ENCODE results near the gene AKT1S1. TPM values are rescaled to one million over a fixed set of nuclear protein-coding genes. Genes with fewer than 3 reads are reported as not detected.

Gene AKT1S1
- total RNA-seq, 4 donors from 2014 or later = 14.4 to 24.6 (median 19.7) TPM

GRCh38 chr19:49911381-49912145 lies 34.4 kb upstream of the AKT1S1 start:
- Histone ChIP-seq H3K36me3 (peaks cover 0 to 77% of the 10 kb centered on the region in 2 donors), H3K27ac (peak overlapping the region in 1 of 4 donors; percentile 22), H3K9me3 (no peaks in the 10 kb centered on the region), H3K4me1 (peaks cover 0 to 34% (median 8%) of the 10 kb centered on the region in 3 donors), H3K4me3 (no peak overlapping the region), H3K27me3 (no peaks in the 10 kb centered on the region)
- ATAC-seq = peak; percentile 40
- TF ChIP-seq EP300 (IDR thresholded peaks at IDR 0.05) = no peak
- no peak for TF ChIP-seq POLR2A (IDR thresholded peaks at IDR 0.05)
- WGBS, 2 donors (ENCODE audit: low coverage in 1 of 2) = 0 to 59% methylated on average over 1 to 7 of the region's 9 CpGs

- Histone ChIP-seq H3K27ac (no peak overlapping the region), H3K4me1 (peaks cover 0 to 34% (median 8%) of the 10 kb centered on the region in 3 donors), H3K9me3 (no peaks in the 10 kb centered on the region), H3K27me3 (no peaks in the 10 kb centered on the region), H3K36me3 (peaks cover 0 to 74% of the 10 kb centered on the region in 2 donors), H3K4me3 (no peak overlapping the region)
- 92% methylated on average over 2 of the region's 5 CpGs; no CpG with 5 or more reads in 1 of the 2 donors for WGBS, 2 donors (ENCODE audit: low coverage in 1 of 2)
- ATAC-seq = no peak
- no peak for TF ChIP-seq POLR2A (IDR thresholded peaks at IDR 0.05)
- TF ChIP-seq CTCF (IDR thresholded peaks at IDR 0.05) = no peak
- no peak for TF ChIP-seq EP300 (IDR thresholded peaks at IDR 0.05)
- no peak for TF ChIP-seq POLR2AphosphoS5 (IDR thresholded peaks at IDR 0.05)
Observed at GRCh38 chr19:49910179-49910578, 33.0 kb upstream of the AKT1S1 start.

- Histone ChIP-seq H3K4me3 (no peak overlapping the region), H3K4me1 (peaks cover 0 to 34% (median 8%) of the 10 kb centered on the region in 3 donors), H3K27me3 (no peaks in the 10 kb centered on the region), H3K9me3 (no peaks in the 10 kb centered on the region), H3K36me3 (peaks cover 0 to 62% of the 10 kb centered on the region in 2 donors), H3K27ac (no peak overlapping the region)
- TF ChIP-seq POLR2A (IDR thresholded peaks at IDR 0.05) (no peak), POLR2AphosphoS5 (IDR thresholded peaks at IDR 0.05) (no peak), CTCF (IDR thresholded peaks at IDR 0.05) (no peak), EP300 (IDR thresholded peaks at IDR 0.05) (no peak)
- no peak for ATAC-seq
- 80 to 95% methylated on average over 3 to 4 of the region's 37 CpGs for WGBS, 2 donors (ENCODE audit: low coverage in 1 of 2)
Observed at GRCh38 chr19:49908480-49909420, 31.6 kb upstream of the AKT1S1 start.

GRCh38 chr19:49907745-49908446 lies 30.7 kb upstream of the AKT1S1 start:
- H3K4me1 ChIP-seq = peaks cover 0 to 27% (median 7%) of the 10 kb centered on the region in 3 donors
- H3K27me3 ChIP-seq = no peaks in the 10 kb centered on the region
- no peaks in the 10 kb centered on the region for H3K9me3 ChIP-seq
- TF ChIP-seq EP300 (IDR thresholded peaks at IDR 0.05) = no peak
- no peak for TF ChIP-seq CTCF (IDR thresholded peaks at IDR 0.05)
- TF ChIP-seq POLR2AphosphoS5 (IDR thresholded peaks at IDR 0.05) = no peak
- no peak for TF ChIP-seq POLR2A (IDR thresholded peaks at IDR 0.05)
- no peak for ATAC-seq
- H3K4me3 ChIP-seq = no peak overlapping the region
- peaks cover 0 to 53% of the 10 kb centered on the region in 2 donors for H3K36me3 ChIP-seq
- WGBS, 2 donors (ENCODE audit: low coverage in 1 of 2) = 91 to 92% methylated on average over 12 to 14 of the region's 23 CpGs
- H3K27ac ChIP-seq = no peak overlapping the region
